ENCODE data around the gene RPS25. TPM values are rescaled to one million over a fixed set of nuclear protein-coding genes. Genes with fewer than 3 reads are reported as not detected.

RPS25 gene
- polyA plus RNA-seq, 1 of the 3 experiments (the other 2 are of a cell fraction), result 2,688 TPM

GRCh38 chr11:119047205-119047604 is 29.1 kb upstream of the RPS25 start:
- H3K36me3 ChIP-seq (replicated peaks in 1 of 2; ENCODE audit: control insufficient read depth in 1 of 2, insufficient read depth in 2 of 2, low read length in 1 of 2), result peaks cover 12 to 59% of the 10 kb centered on the region in 2 experiments
- POLR2A ChIA-PET, result interaction anchor here (1.2 to 3.1 kb wide), 2 partner anchors 8 to 9 kb away, joined by 4 to 12 read pairs; no protein-coding TSS in a partner anchor

GRCh38 chr11:119046489-119046888 is 28.3 kb upstream of the RPS25 start:
- 94% methylated on average over 3 of the region's 6 CpGs for WGBS (ENCODE audit: low lambda C conversion rate)
- H2AFZ ChIP-seq (ENCODE audit: low read depth), result no peak overlapping the region
- no peaks in the 10 kb centered on the region for H3K79me2 ChIP-seq (ENCODE audit: insufficient read depth)
- H3K4me3 ChIP-seq (ENCODE audit: low read depth in 2 of 2, low read length in 1 of 2), result no peak overlapping the region
- no peaks in the 10 kb centered on the region for H3F3A ChIP-seq (replicated peaks; ENCODE audit: insufficient read depth)
- peaks cover 12 to 52% of the 10 kb centered on the region in 2 experiments for H3K36me3 ChIP-seq (replicated peaks in 1 of 2; ENCODE audit: control insufficient read depth in 1 of 2, insufficient read depth in 2 of 2, low read length in 1 of 2)
- no peak for DNase-seq
- no peaks in the 10 kb centered on the region for H3K4me1 ChIP-seq (ENCODE audit: control insufficient read depth in 1 of 2, insufficient read depth in 2 of 2, low read depth in 1 of 2, low read length in 1 of 2)
- H3K9ac ChIP-seq, result no peak overlapping the region
- no peak overlapping the region for H3K4me2 ChIP-seq
- H3K27me3 ChIP-seq (ENCODE audit: insufficient read depth), result no peaks in the 10 kb centered on the region
- TF ChIP-seq TAF1 (IDR thresholded peaks at IDR 0.05; ENCODE audit: borderline replicate concordance, low read depth, low read length), result no peak
- TF ChIP-seq GABPA (IDR thresholded peaks at IDR 0.05; ENCODE audit: low read depth), result no peak
- TF ChIP-seq REST (IDR thresholded peaks at IDR 0.05; ENCODE audit: low read depth, low read length), result no peak
- TF ChIP-seq EP300 (IDR thresholded peaks at IDR 0.05; ENCODE audit: borderline replicate concordance in 1 of 2, low read depth in 1 of 2, low read length in 1 of 2), result no peak
- no peak for TF ChIP-seq ZBTB33 (IDR thresholded peaks at IDR 0.05; ENCODE audit: borderline replicate concordance, low read depth)
- no peak for TF ChIP-seq FOXM1 (IDR thresholded peaks at IDR 0.05; ENCODE audit: low read depth)
- no peak for TF ChIP-seq TCF12 (IDR thresholded peaks at IDR 0.05)
- TF ChIP-seq MAX (IDR thresholded peaks at IDR 0.05; ENCODE audit: low read depth), result no peak
- no peak for TF ChIP-seq POLR2AphosphoS5 (IDR thresholded peaks at IDR 0.05; ENCODE audit: low read depth, low read length)
- TF ChIP-seq NFIC (IDR thresholded peaks at IDR 0.05; ENCODE audit: borderline replicate concordance), result no peak
- no peak for TF ChIP-seq TEAD4 (IDR thresholded peaks at IDR 0.05; ENCODE audit: borderline replicate concordance, insufficient read depth)
- TF ChIP-seq PBX3 (IDR thresholded peaks at IDR 0.05), result no peak
- no peak for TF ChIP-seq ELF1 (IDR thresholded peaks at IDR 0.05)
- no peak for TF ChIP-seq MEF2A (IDR thresholded peaks at IDR 0.05; ENCODE audit: borderline replicate concordance, low read depth)
- TF ChIP-seq RFX5 (IDR thresholded peaks at IDR 0.05; ENCODE audit: low read length), result no peak
- TF ChIP-seq SIN3A (IDR thresholded peaks at IDR 0.05; ENCODE audit: borderline replicate concordance, low read depth, low read length), result no peak
- no peak for TF ChIP-seq CHD2 (IDR thresholded peaks at IDR 0.05; ENCODE audit: low read length, partially characterized antibody)
- ChIA-PET POLR2A (interaction anchor here (0.6 to 3.1 kb wide), 3 partner anchors 8 to 75 kb away, joined by 4 to 12 read pairs (median 4); partner anchors contain the start of gene HINFP), CTCF (interaction anchor here (1.4 kb wide), 1 partner anchor 9 kb away, joined by 5 read pairs; no protein-coding TSS in a partner anchor)
- no peak overlapping the region for H3K27ac ChIP-seq (ENCODE audit: low read depth in 2 of 2, low read length in 1 of 2)
- no peaks in the 10 kb centered on the region for H3K9me2 ChIP-seq
- H3K9me3 ChIP-seq, result no peaks in the 10 kb centered on the region
- no peaks in the 10 kb centered on the region for H4K20me1 ChIP-seq (ENCODE audit: insufficient read depth)

More at GRCh38 chr11:119047205-119047604, 29.1 kb upstream of the RPS25 start:
- no peak overlapping the region for H3K4me2 ChIP-seq
- WGBS (ENCODE audit: low lambda C conversion rate), result 96% methylated on average over 6 of the region's 6 CpGs
- no peaks in the 10 kb centered on the region for H3F3A ChIP-seq (replicated peaks; ENCODE audit: insufficient read depth)
- no peaks in the 10 kb centered on the region for H4K20me1 ChIP-seq (ENCODE audit: insufficient read depth)
- TF ChIP-seq FOXM1 (IDR thresholded peaks at IDR 0.05; ENCODE audit: low read depth) (no peak), FOSL2 (IDR thresholded peaks at IDR 0.05; ENCODE audit: borderline replicate concordance, low read depth) (no peak), TAF1 (IDR thresholded peaks at IDR 0.05; ENCODE audit: borderline replicate concordance, low read depth, low read length) (no peak), RCOR1 (IDR thresholded peaks at IDR 0.05; ENCODE audit: low read length) (no peak)
- no peaks in the 10 kb centered on the region for H3K9me3 ChIP-seq
- no peak overlapping the region for H2AFZ ChIP-seq (ENCODE audit: low read depth)
- no peak overlapping the region for H3K27ac ChIP-seq (ENCODE audit: low read depth in 2 of 2, low read length in 1 of 2)
- H3K4me1 ChIP-seq (ENCODE audit: control insufficient read depth in 1 of 2, insufficient read depth in 2 of 2, low read depth in 1 of 2, low read length in 1 of 2), result no peaks in the 10 kb centered on the region
- no peaks in the 10 kb centered on the region for H3K79me2 ChIP-seq (ENCODE audit: insufficient read depth)
- no peak overlapping the region for H3K9ac ChIP-seq
- H3K27me3 ChIP-seq (ENCODE audit: insufficient read depth), result no peaks in the 10 kb centered on the region
- H3K4me3 ChIP-seq (ENCODE audit: low read depth in 2 of 2, low read length in 1 of 2), result no peak overlapping the region
- CTCF ChIA-PET, result interaction anchor here (0.7 to 1.4 kb wide), 2 partner anchors 9 to 16 kb away, joined by 3 to 5 read pairs; no protein-coding TSS in a partner anchor
- DNase-seq, result no peak
- no peaks in the 10 kb centered on the region for H3K9me2 ChIP-seq

All from SK-N-SH (cell line).